ENCODE results near the gene LRMDA.

- TF ChIP-seq CTCF (conservative IDR thresholded peaks at IDR 0.05; ENCODE audit: low read depth, low read length) = no peak
- no peak for TF ChIP-seq POLR2A (IDR thresholded peaks at IDR 0.05; ENCODE audit: low read depth, low read length)
- TF ChIP-seq CEBPB (IDR thresholded peaks at IDR 0.05; ENCODE audit: low read depth, low read length) = no peak
- no peak for TF ChIP-seq RFX5 (IDR thresholded peaks at IDR 0.05; ENCODE audit: low read depth, low read length)
- no peak for TF ChIP-seq RAD21 (IDR thresholded peaks at IDR 0.05; ENCODE audit: low read length)
- TF ChIP-seq MXI1 (IDR thresholded peaks at IDR 0.05; ENCODE audit: borderline replicate concordance, low read depth, low read length) = no peak
- no peak for TF ChIP-seq MAZ (IDR thresholded peaks at IDR 0.05; ENCODE audit: borderline replicate concordance, low read depth, low read length)
- TF ChIP-seq ELK1 (IDR thresholded peaks at IDR 0.05; ENCODE audit: borderline replicate concordance, low read depth, low read length) = no peak
- no peak for TF ChIP-seq SMC3 (IDR thresholded peaks at IDR 0.05; ENCODE audit: low read depth, low read length)
- no peak for TF ChIP-seq RCOR1 (IDR thresholded peaks at IDR 0.05; ENCODE audit: insufficient replicate concordance, low read length)
- TF ChIP-seq, protein P1, sequence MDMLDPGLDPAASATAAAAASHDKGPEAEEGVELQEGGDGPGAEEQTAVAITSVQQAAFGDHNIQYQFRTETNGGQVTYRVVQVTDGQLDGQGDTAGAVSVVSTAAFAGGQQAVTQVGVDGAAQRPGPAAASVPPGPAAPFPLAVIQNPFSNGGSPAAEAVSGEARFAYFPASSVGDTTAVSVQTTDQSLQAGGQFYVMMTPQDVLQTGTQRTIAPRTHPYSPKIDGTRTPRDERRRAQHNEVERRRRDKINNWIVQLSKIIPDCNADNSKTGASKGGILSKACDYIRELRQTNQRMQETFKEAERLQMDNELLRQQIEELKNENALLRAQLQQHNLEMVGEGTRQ (IDR thresholded peaks at IDR 0.05; ENCODE audit: low read depth, low read length) = no peak
These were observed 800.0 kb downstream of the LRMDA start for GRCh38 chr10:76231286-76231934.

All from IMR-90 (cell line).